Neuronal stem cell (in vitro differentiated cells): ENCODE results near the gene PRKN.
A peak's percentile ranks its signal among the peaks of the same experiment; 100 is the strongest.

Experiments used
- DNase-seq: peaks from one replicate; pipeline ENCODE4 v3.0.0-alpha.2; 2013; ENCODE audit warnings: low spot score
- H2AFZ ChIP-seq: one replicate; pipeline ENCODE4 v1.6.1; 2013; ENCODE audit warnings: mild to moderate bottlenecking, low read length, inconsistent platforms
- H2AK5ac ChIP-seq: 2 replicates; pipeline ENCODE4 v1.6.1; 2013; ENCODE audit warnings: low read depth, mild to moderate bottlenecking, inconsistent platforms, low read length, moderate library complexity, mixed read lengths
- H2BK120ac ChIP-seq: 2 replicates; pipeline ENCODE4 v1.6.1; 2013; ENCODE audit warnings: low read depth, mild to moderate bottlenecking, inconsistent platforms, low read length, moderate library complexity, mixed read lengths
- H2BK12ac ChIP-seq: one replicate; pipeline ENCODE4 v1.6.1; 2013; ENCODE audit warnings: low read length, inconsistent platforms
- H2BK15ac ChIP-seq: 2 replicates; pipeline ENCODE4 v1.6.1; 2013; ENCODE audit warnings: mild to moderate bottlenecking, low read length, inconsistent platforms, mixed read lengths
- H2BK5ac ChIP-seq: one replicate; pipeline ENCODE4 v1.6.1; 2013; ENCODE audit warnings: inconsistent platforms, mild to moderate bottlenecking, low read length, moderate library complexity
- H3K14ac ChIP-seq: one replicate; pipeline ENCODE4 v1.6.1; 2013; ENCODE audit warnings: low read length, inconsistent platforms
- H3K18ac ChIP-seq: 2 replicates; pipeline ENCODE4 v1.6.1; 2013; ENCODE audit warnings: low read length, inconsistent platforms
- H3K23ac ChIP-seq: 2 replicates; pipeline ENCODE4 v1.6.1; 2013; ENCODE audit warnings: low read depth, mild to moderate bottlenecking, mixed read lengths, low read length, inconsistent platforms; ENCODE audit not compliant: poor library complexity
- H3K27ac ChIP-seq: replicated peaks from 3 replicates; pipeline ENCODE4 v1.5.1; 2013; ENCODE audit warnings: low read length, inconsistent platforms
- H3K27me3 ChIP-seq, 3 experiments: 2 replicates each; pipeline ENCODE4 v1.6.1; 2013; ENCODE audit warnings: low read length in 3 of 3, mild to moderate bottlenecking in 2 of 3, inconsistent platforms in 1 of 3, low read depth in 1 of 3, mixed read lengths in 1 of 3, moderate library complexity in 1 of 3; ENCODE audit not compliant: control insufficient read depth in 3 of 3, insufficient read depth in 3 of 3
- H3K36me3 ChIP-seq, 2 donors: replicated peaks in 1 of 2; 2 replicates each; pipeline ENCODE4 v1.6.1; 2013; ENCODE audit warnings: low read length in 2 of 2; ENCODE audit not compliant: control insufficient read depth in 2 of 2, insufficient read depth in 2 of 2
- H3K4ac ChIP-seq: 2 replicates; pipeline ENCODE4 v1.6.1; 2013; ENCODE audit warnings: inconsistent platforms, mild to moderate bottlenecking, low read length, moderate library complexity
- H3K4me1 ChIP-seq, 2 donors: 1 replicate in 1 of 2; 2 replicates in 1 of 2; pipeline ENCODE4 v1.6.1; 2013; ENCODE audit warnings: low read length in 2 of 2, low read depth in 1 of 2; ENCODE audit not compliant: control insufficient read depth in 2 of 2, insufficient read depth in 1 of 2
- H3K4me2 ChIP-seq: one replicate; pipeline ENCODE4 v1.6.1; 2013; ENCODE audit warnings: mild to moderate bottlenecking, low read length, inconsistent platforms; ENCODE audit not compliant: insufficient read depth, poor library complexity, severe bottlenecking
- H3K4me3 ChIP-seq, 2 donors: 2 replicates each; pipeline ENCODE4 v1.5.1; 2013; ENCODE audit warnings: low read length in 2 of 2, mild to moderate bottlenecking in 2 of 2, inconsistent platforms in 1 of 2, moderate library complexity in 1 of 2
- H3K79me1 ChIP-seq: one replicate; pipeline ENCODE4 v1.6.1; 2013; ENCODE audit warnings: low read depth, mild to moderate bottlenecking, inconsistent platforms, low read length, moderate library complexity
- H3K9ac ChIP-seq: one replicate; pipeline ENCODE4 v1.6.1; 2013; ENCODE audit warnings: mild to moderate bottlenecking, low read depth, low read length, inconsistent platforms; ENCODE audit not compliant: poor library complexity
- H3K9me3 ChIP-seq, 2 donors: replicated peaks in 1 of 2; 2 replicates each; pipeline versions ENCODE3 to v1.6.1; 2013; ENCODE audit warnings: low read length in 2 of 2, mild to moderate bottlenecking in 2 of 2, inconsistent platforms in 1 of 2, low read depth in 1 of 2, mixed read lengths in 1 of 2, moderate library complexity in 1 of 2; ENCODE audit not compliant: control insufficient read depth in 2 of 2, insufficient read depth in 1 of 2
- H4K8ac ChIP-seq: one replicate; pipeline ENCODE4 v1.6.1; 2013; ENCODE audit warnings: low read depth, mild to moderate bottlenecking, inconsistent platforms, low read length, moderate library complexity
- H4K91ac ChIP-seq: one replicate; pipeline ENCODE4 v1.6.1; 2013; ENCODE audit warnings: low read length, low read depth, mild to moderate bottlenecking, inconsistent platforms; ENCODE audit not compliant: poor library complexity
- WGBS, 2 donors: extraction: QIAGEN DNeasy Blood & Tissue Kit; methylation state at CpG; one replicate each; pipeline ENCODE4 v1.1.7; 2013; ENCODE audit warnings: missing lambda C conversion rate in 2 of 2, mixed read lengths in 1 of 2; ENCODE audit not compliant: insufficient read length in 2 of 2, insufficient replicate concordance in 1 of 2; ENCODE audit errors: extremely low coverage in 2 of 2; 5-methylcytosine and 5-hydroxymethylcytosine counted together

PRKN gene

GRCh38 chr6:161507375-161507774, 1220.2 kb downstream of the PRKN start:
- Histone ChIP-seq H4K8ac (no peak overlapping the region), H3K36me3 (no peaks in the 10 kb centered on the region), H3K79me1 (no peaks in the 10 kb centered on the region), H3K4me3 (no peak overlapping the region), H2BK12ac (no peak overlapping the region), H2BK120ac (no peak overlapping the region), H3K27me3 (peaks cover 0 to 63% (median 0%) of the 10 kb centered on the region in 3 experiments), H2AFZ (no peak overlapping the region), H2BK5ac (no peak overlapping the region), H3K4me2 (no peak overlapping the region), H3K14ac (no peak overlapping the region), H3K27ac (no peak overlapping the region), H3K23ac (no peak overlapping the region), H4K91ac (no peak overlapping the region), H3K4me1 (peaks cover 2 to 9% of the 10 kb centered on the region in 2 donors), H3K4ac (no peak overlapping the region), H3K9me3 (no peaks in the 10 kb centered on the region), H2AK5ac (no peak overlapping the region), H3K9ac (no peak overlapping the region), H3K18ac (no peak overlapping the region), H2BK15ac (no peak overlapping the region)
- DNase-seq: no peak
- no CpG with 5 or more reads among the region's 4 CpGs for WGBS, 2 donors

GRCh38 chr6:161503570-161503969, 1224.0 kb downstream of the PRKN start:
- no peak overlapping the region for H2AFZ ChIP-seq
- H2BK15ac ChIP-seq: no peak overlapping the region
- H3K27ac ChIP-seq: no peak overlapping the region
- no peak overlapping the region for H3K23ac ChIP-seq
- peak overlapping the region; percentile 67 for H3K18ac ChIP-seq
- H4K91ac ChIP-seq: no peak overlapping the region
- no peak overlapping the region for H3K14ac ChIP-seq
- H3K4me2 ChIP-seq: no peak overlapping the region
- H3K4me3 ChIP-seq: no peak overlapping the region
- no peak overlapping the region for H3K9ac ChIP-seq
- H2BK5ac ChIP-seq: no peak overlapping the region
- H3K4ac ChIP-seq: no peak overlapping the region
- H4K8ac ChIP-seq: no peak overlapping the region
- no peaks in the 10 kb centered on the region for H3K36me3 ChIP-seq
- H2BK12ac ChIP-seq: no peak overlapping the region
- no peaks in the 10 kb centered on the region for H3K9me3 ChIP-seq
- H2AK5ac ChIP-seq: no peak overlapping the region
- no peak for DNase-seq
- H2BK120ac ChIP-seq: no peak overlapping the region
- H3K4me1 ChIP-seq: no peaks in the 10 kb centered on the region
- no peaks in the 10 kb centered on the region for H3K79me1 ChIP-seq
- H3K27me3 ChIP-seq: peaks cover 0 to 64% (median 0%) of the 10 kb centered on the region in 3 experiments
- no CpG with 5 or more reads among the region's 4 CpGs for WGBS, 2 donors

GRCh38 chr6:161498881-161499280, 1228.7 kb downstream of the PRKN start:
- DNase-seq: no peak
- no CpG with 5 or more reads among the region's 4 CpGs for whole genome bisulfite sequencing, 2 donors

GRCh38 chr6:161498359-161498758, 1229.2 kb downstream of the PRKN start:
- Histone ChIP-seq H3K4me3 (no peak overlapping the region), H2BK5ac (no peak overlapping the region), H2AK5ac (no peak overlapping the region), H3K79me1 (no peaks in the 10 kb centered on the region), H2BK120ac (no peak overlapping the region), H3K18ac (no peak overlapping the region), H4K8ac (no peak overlapping the region), H3K9me3 (no peaks in the 10 kb centered on the region), H2BK15ac (no peak overlapping the region), H3K14ac (no peak overlapping the region), H3K36me3 (no peaks in the 10 kb centered on the region), H3K27me3 (peaks cover 0 to 55% (median 0%) of the 10 kb centered on the region in 3 experiments), H3K9ac (no peak overlapping the region), H2BK12ac (no peak overlapping the region), H3K4ac (no peak overlapping the region), H3K4me1 (peaks cover 6 to 8% of the 10 kb centered on the region in 2 donors), H3K27ac (no peak overlapping the region), H2AFZ (no peak overlapping the region), H4K91ac (no peak overlapping the region), H3K4me2 (no peak overlapping the region), H3K23ac (no peak overlapping the region)
- no CpG with 5 or more reads among the region's 7 CpGs for WGBS, 2 donors
- DNase-seq: peak; percentile 59

More at GRCh38 chr6:161498881-161499280, 1228.7 kb downstream of the PRKN start:
- Histone ChIP-seq H3K23ac (no peak overlapping the region), H2AK5ac (no peak overlapping the region), H3K36me3 (no peaks in the 10 kb centered on the region), H2AFZ (no peak overlapping the region), H3K9ac (no peak overlapping the region), H2BK12ac (no peak overlapping the region), H4K91ac (no peak overlapping the region), H3K4me1 (peaks cover 2 to 5% of the 10 kb centered on the region in 2 donors), H3K27ac (no peak overlapping the region), H3K4me3 (no peak overlapping the region), H3K4ac (no peak overlapping the region), H3K27me3 (peaks cover 0 to 57% (median 0%) of the 10 kb centered on the region in 3 experiments), H4K8ac (no peak overlapping the region), H3K79me1 (no peaks in the 10 kb centered on the region), H2BK5ac (no peak overlapping the region), H3K9me3 (no peaks in the 10 kb centered on the region), H3K4me2 (no peak overlapping the region), H3K14ac (no peak overlapping the region), H3K18ac (no peak overlapping the region), H2BK15ac (no peak overlapping the region), H2BK120ac (no peak overlapping the region)
